PC-9 (cell line): ENCODE measurements around the gene BSCL2.

Experiments used
- EZH2 ChIP-seq: fragments of 200-600 bp; sonication (generic); IDR thresholded peaks from 2 replicates; pipeline ENCODE4 v1.8.0; 2017; ENCODE audit warnings: antibody characterized with exemption, low read depth
- TF ChIP-seq, protein P1 (sequence below): fragments of 200-600 bp; sonication (generic); conservative IDR thresholded peaks from 2 replicates; pipeline ENCODE4 v1.6.1; 2017; ENCODE audit warnings: mixed run types, antibody characterized with exemption, mild to moderate bottlenecking, moderate library complexity

DNA sequence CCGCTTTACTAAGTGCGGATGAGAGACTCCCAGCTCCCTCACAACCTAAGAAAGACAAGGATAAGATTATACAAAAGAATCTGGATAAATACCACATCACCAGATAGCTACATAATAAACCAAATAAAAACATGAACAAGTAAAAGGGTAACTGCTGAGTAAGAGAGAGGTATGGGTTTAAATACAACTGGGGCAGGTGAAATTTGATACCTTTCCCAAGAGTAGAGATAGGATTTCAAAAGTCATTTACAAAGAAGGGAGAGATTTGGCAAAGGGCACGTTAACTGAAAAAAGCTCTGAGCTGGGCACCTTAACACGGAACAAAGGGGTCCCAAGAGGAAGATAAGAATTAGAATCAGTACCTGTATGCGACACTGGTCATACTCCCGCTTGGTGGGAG is 30.1 kb downstream of the BSCL2 start:
- TF ChIP-seq, protein P1, sequence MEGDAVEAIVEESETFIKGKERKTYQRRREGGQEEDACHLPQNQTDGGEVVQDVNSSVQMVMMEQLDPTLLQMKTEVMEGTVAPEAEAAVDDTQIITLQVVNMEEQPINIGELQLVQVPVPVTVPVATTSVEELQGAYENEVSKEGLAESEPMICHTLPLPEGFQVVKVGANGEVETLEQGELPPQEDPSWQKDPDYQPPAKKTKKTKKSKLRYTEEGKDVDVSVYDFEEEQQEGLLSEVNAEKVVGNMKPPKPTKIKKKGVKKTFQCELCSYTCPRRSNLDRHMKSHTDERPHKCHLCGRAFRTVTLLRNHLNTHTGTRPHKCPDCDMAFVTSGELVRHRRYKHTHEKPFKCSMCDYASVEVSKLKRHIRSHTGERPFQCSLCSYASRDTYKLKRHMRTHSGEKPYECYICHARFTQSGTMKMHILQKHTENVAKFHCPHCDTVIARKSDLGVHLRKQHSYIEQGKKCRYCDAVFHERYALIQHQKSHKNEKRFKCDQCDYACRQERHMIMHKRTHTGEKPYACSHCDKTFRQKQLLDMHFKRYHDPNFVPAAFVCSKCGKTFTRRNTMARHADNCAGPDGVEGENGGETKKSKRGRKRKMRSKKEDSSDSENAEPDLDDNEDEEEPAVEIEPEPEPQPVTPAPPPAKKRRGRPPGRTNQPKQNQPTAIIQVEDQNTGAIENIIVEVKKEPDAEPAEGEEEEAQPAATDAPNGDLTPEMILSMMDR = no peak
- no peak for TF ChIP-seq EZH2
